H1 (cell line): ENCODE results near the gene INPP4A. TPM values are rescaled to one million over a fixed set of nuclear protein-coding genes. Genes with fewer than 3 reads are reported as not detected.

Experiments used
- BACH1 ChIP-seq: IDR thresholded peaks from 2 replicates; pipeline ENCODE4 v1.6.1; 2012; ENCODE audit warnings: low read length, improper control_type of control experiment
- NRF1 ChIP-seq: IDR thresholded peaks from 2 replicates; pipeline ENCODE4 v1.6.1; 2011; ENCODE audit warnings: mild to moderate bottlenecking, low read depth, low read length, improper control_type of control experiment
- PHF8 ChIP-seq: fragments of 200-600 bp; sonication (generic); conservative IDR thresholded peaks from 2 replicates; pipeline ENCODE4 v1.7.1; 2012; ENCODE audit warnings: low read depth, mild to moderate bottlenecking, inconsistent platforms, low read length, moderate library complexity
- POLR2A ChIP-seq, 2 experiments: IDR thresholded peaks; 1 replicate in 1 of 2; 2 replicates in 1 of 2; pipeline ENCODE4 v1.6.1; 2011; ENCODE audit warnings: low read depth in 2 of 2, low read length in 2 of 2, mild to moderate bottlenecking in 2 of 2; ENCODE audit errors: control extremely low read depth in 1 of 2
- SRF ChIP-seq: IDR thresholded peaks from 2 replicates; pipeline ENCODE4 v1.6.1; 2011; ENCODE audit warnings: mild to moderate bottlenecking, low read depth, low read length, moderate library complexity
- TAF7 ChIP-seq: optimal IDR thresholded peaks from 2 replicates; pipeline ENCODE3; 2011; ENCODE audit warnings: low read depth, mild to moderate bottlenecking, inconsistent platforms, low read length, moderate library complexity, borderline replicate concordance
- TCF12 ChIP-seq: IDR thresholded peaks from 2 replicates; pipeline ENCODE4 v1.6.1; 2011; ENCODE audit warnings: low read depth, mild to moderate bottlenecking, low read length
- YY1 ChIP-seq: IDR thresholded peaks from 2 replicates; pipeline ENCODE4 v1.6.1; 2011; ENCODE audit warnings: low read depth, mild to moderate bottlenecking, low read length
- polyA plus RNA-seq, 7 experiments: library from polyadenylated mRNA; depleted of rRNA in 3 of 7; stranded (reverse) in 5 of 7; unstranded in 2 of 7; fragments of >200 nt in 5 of 7; fragments of 200-250 nt in 2 of 7; gene quantifications; 1 replicate in 5 of 7; 2 replicates in 1 of 7; 4 replicates in 1 of 7; pipeline versions ENCODE4 v1.2.1 to v1.2.3, GENCODE V29; 2011 to 2013; ENCODE audit warnings: missing spikeins in 2 of 7, mixed read lengths in 2 of 7
- total RNA-seq: library from RNA; stranded (reverse); fragmentation: NEBNext Ultra II Directional; extraction: Animal tissue kit (Norgen Biotek cat#: 25700); gene quantifications from 2 replicates; pipeline ENCODE4 v1.2.1, GENCODE V29; 2021

Gene INPP4A
- total and polyA plus RNA-seq, 2 of the 8 experiments (the other 6 are each of a cell fraction or from before 2014, with no cell fraction given) = 25.6 to 34.3 TPM

- TF ChIP-seq NRF1 = peak; percentile 65
- peak in 1 of 2 experiments; percentile 48; a peak in 1 of 3 replicates for TF ChIP-seq POLR2A (IDR thresholded peaks at IDR 0.05; ENCODE audit: control extremely low read depth in 1 of 2, low read depth in 2 of 2, low read length in 2 of 2)
- TF ChIP-seq TAF7 = no peak
- no peak for TF ChIP-seq SRF
- TF ChIP-seq YY1 = no peak
- TF ChIP-seq TCF12 = no peak
- TF ChIP-seq PHF8 = peak; percentile 57; the same call in 1 of the 2 replicates
- TF ChIP-seq BACH1 = no peak; the same call in 1 of the 2 replicates
- TF ChIP-seq, all 59 proteins: peak for 8
Observed at GRCh38 chr2:98444436-98445176, at the start of gene INPP4A (continued).
